ENCODE data around the gene SCTR.

Gene SCTR

DNA sequence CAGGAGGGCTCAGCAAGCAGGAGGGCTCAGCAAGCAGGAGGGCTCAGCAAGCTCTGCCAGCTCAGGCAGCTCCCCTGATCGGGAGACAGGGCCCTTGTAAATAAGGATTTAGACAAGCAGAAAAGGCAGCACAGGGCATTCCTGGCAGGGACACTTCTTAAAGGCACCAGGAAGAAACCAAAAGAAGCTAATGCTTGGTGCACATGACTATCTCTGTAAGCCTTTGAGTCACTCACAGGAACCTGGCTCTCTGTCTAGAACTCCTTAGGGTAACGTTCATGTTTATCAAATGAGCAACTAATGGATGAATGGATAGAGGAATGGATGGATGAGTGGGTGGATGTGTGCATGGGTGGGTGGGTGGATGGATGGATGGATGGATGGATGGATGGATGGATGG, 64.2 kb downstream of the SCTR start:
- Histone ChIP-seq H3K4me3 (replicated peaks; ENCODE audit: insufficient read depth, low read length) (no peak overlapping the region), H3K27ac (replicated peaks) (no peak overlapping the region), H3K27me3 (ENCODE audit: insufficient read depth, poor library complexity, severe bottlenecking) (peaks cover 12% of the 10 kb centered on the region)
- no peak for TF ChIP-seq SPI1 (IDR thresholded peaks at IDR 0.05; ENCODE audit: borderline replicate concordance, low read depth)
- TF ChIP-seq CTCF (IDR thresholded peaks at IDR 0.05; ENCODE audit: insufficient read depth, low read length): no peak
- TF ChIP-seq, protein P1, sequence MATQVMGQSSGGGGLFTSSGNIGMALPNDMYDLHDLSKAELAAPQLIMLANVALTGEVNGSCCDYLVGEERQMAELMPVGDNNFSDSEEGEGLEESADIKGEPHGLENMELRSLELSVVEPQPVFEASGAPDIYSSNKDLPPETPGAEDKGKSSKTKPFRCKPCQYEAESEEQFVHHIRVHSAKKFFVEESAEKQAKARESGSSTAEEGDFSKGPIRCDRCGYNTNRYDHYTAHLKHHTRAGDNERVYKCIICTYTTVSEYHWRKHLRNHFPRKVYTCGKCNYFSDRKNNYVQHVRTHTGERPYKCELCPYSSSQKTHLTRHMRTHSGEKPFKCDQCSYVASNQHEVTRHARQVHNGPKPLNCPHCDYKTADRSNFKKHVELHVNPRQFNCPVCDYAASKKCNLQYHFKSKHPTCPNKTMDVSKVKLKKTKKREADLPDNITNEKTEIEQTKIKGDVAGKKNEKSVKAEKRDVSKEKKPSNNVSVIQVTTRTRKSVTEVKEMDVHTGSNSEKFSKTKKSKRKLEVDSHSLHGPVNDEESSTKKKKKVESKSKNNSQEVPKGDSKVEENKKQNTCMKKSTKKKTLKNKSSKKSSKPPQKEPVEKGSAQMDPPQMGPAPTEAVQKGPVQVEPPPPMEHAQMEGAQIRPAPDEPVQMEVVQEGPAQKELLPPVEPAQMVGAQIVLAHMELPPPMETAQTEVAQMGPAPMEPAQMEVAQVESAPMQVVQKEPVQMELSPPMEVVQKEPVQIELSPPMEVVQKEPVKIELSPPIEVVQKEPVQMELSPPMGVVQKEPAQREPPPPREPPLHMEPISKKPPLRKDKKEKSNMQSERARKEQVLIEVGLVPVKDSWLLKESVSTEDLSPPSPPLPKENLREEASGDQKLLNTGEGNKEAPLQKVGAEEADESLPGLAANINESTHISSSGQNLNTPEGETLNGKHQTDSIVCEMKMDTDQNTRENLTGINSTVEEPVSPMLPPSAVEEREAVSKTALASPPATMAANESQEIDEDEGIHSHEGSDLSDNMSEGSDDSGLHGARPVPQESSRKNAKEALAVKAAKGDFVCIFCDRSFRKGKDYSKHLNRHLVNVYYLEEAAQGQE (IDR thresholded peaks at IDR 0.05; ENCODE audit: insufficient replicate concordance, low read depth): no peak
- TF ChIP-seq GABPA (IDR thresholded peaks at IDR 0.05; ENCODE audit: low read depth): no peak
- no peak for TF ChIP-seq POLR2AphosphoS5 (IDR thresholded peaks at IDR 0.05; ENCODE audit: low read depth)
- no peak for DNase-seq (ENCODE audit: low read depth in 1 of 2, low spot score in 1 of 2)

GRCh38 chr2:119455066-119455718, 69.1 kb downstream of the SCTR start:
- DNase-seq (ENCODE audit: low read depth in 1 of 2, low spot score in 1 of 2): no peak
- TF ChIP-seq, protein P1 (IDR thresholded peaks at IDR 0.05; ENCODE audit: insufficient replicate concordance, low read depth): no peak
- H3K27ac ChIP-seq (replicated peaks): no peak overlapping the region
- no peak overlapping the region for H3K4me3 ChIP-seq (replicated peaks; ENCODE audit: insufficient read depth, low read length)
- H3K27me3 ChIP-seq (ENCODE audit: insufficient read depth, poor library complexity, severe bottlenecking): peaks cover 18% of the 10 kb centered on the region

GRCh38 chr2:119453972-119454593, 70.2 kb downstream of the SCTR start:
- TF ChIP-seq CTCF (IDR thresholded peaks at IDR 0.05; ENCODE audit: insufficient read depth, low read length): no peak
- peak; percentile 34; the same call in 1 of the 2 replicates for TF ChIP-seq SPI1 (IDR thresholded peaks at IDR 0.05; ENCODE audit: borderline replicate concordance, low read depth)

GRCh38 chr2:119451336-119452050, 72.8 kb downstream of the SCTR start:
- no peak for TF ChIP-seq GABPA (IDR thresholded peaks at IDR 0.05; ENCODE audit: low read depth)
- TF ChIP-seq, protein P1 (IDR thresholded peaks at IDR 0.05; ENCODE audit: insufficient replicate concordance, low read depth): no peak
- no peak for TF ChIP-seq CTCF (IDR thresholded peaks at IDR 0.05; ENCODE audit: insufficient read depth, low read length)
- no peak for TF ChIP-seq POLR2AphosphoS5 (IDR thresholded peaks at IDR 0.05; ENCODE audit: low read depth)
- TF ChIP-seq SPI1 (IDR thresholded peaks at IDR 0.05; ENCODE audit: borderline replicate concordance, low read depth): no peak
- H3K27me3 ChIP-seq (ENCODE audit: insufficient read depth, poor library complexity, severe bottlenecking): peaks cover 16% of the 10 kb centered on the region
- no peak overlapping the region for H3K4me3 ChIP-seq (replicated peaks; ENCODE audit: insufficient read depth, low read length)

More at GRCh38 chr2:119453972-119454593, 70.2 kb downstream of the SCTR start:
- no peak for DNase-seq (ENCODE audit: low read depth in 1 of 2, low spot score in 1 of 2)
- Histone ChIP-seq H3K4me3 (replicated peaks; ENCODE audit: insufficient read depth, low read length) (no peak overlapping the region), H3K27ac (replicated peaks) (no peak overlapping the region), H3K27me3 (ENCODE audit: insufficient read depth, poor library complexity, severe bottlenecking) (peaks cover 18% of the 10 kb centered on the region)

More at GRCh38 chr2:119451336-119452050, 72.8 kb downstream of the SCTR start:
- H3K27ac ChIP-seq (replicated peaks): no peak overlapping the region
- no peak for DNase-seq (ENCODE audit: low read depth in 1 of 2, low spot score in 1 of 2)
